PC-9 (cell line): ENCODE data around the gene TFAP2A. TPM values are rescaled to one million over a fixed set of nuclear protein-coding genes. Genes with fewer than 3 reads are reported as not detected.

Source experiments
- BruUV-seq: library from RNA; stranded (reverse); fragments of 400-500 nt; replicated peaks from 2 replicates; lab custom pipeline; 2021; lab: Mats Ljungman, UMichigan
- CTCF ChIA-PET: fragments of 300-600 bp; sonication (Branson Sonifier 250); formaldehyde crosslinking; loops from one replicate; lab custom pipeline; 2022; ENCODE audit warnings: antibody characterized with exemption; lab: Charles Lee
- POLR2A ChIA-PET: fragments of 300-600 bp; sonication (Branson Sonifier 250); formaldehyde crosslinking; loops from one replicate; lab custom pipeline; 2022; ENCODE audit warnings: antibody characterized with exemption; ENCODE audit not compliant: unreplicated experiment; lab: Charles Lee
- DNase-seq, 2 experiments: peaks; one replicate each; pipeline versions ENCODE4 v3.0.0 to v3.0.0-alpha.2; 2015 to 2022; ENCODE audit warnings: mixed read lengths in 1 of 2
- H2AFZ ChIP-seq: fragments of 200-600 bp; sonication (generic); 2 replicates; pipeline ENCODE4 v1.8.1; 2017; ENCODE audit warnings: antibody characterized with exemption
- H3F3A ChIP-seq: fragments of 200-600 bp; sonication (generic); 2 replicates; pipeline ENCODE4 v1.8.1; 2017; ENCODE audit warnings: antibody characterized with exemption, mild to moderate bottlenecking, low read depth; ENCODE audit not compliant: insufficient read depth
- H3K27ac ChIP-seq: fragments of 200-600 bp; sonication (generic); 2 replicates; pipeline ENCODE4 v1.6.1; 2016; ENCODE audit warnings: mixed run types
- H3K27me3 ChIP-seq: fragments of 200-600 bp; sonication (generic); 2 replicates; pipeline ENCODE4 v1.6.1; 2016; ENCODE audit warnings: low read depth, mixed run types; ENCODE audit not compliant: insufficient read depth
- H3K36me3 ChIP-seq: fragments of 200-600 bp; sonication (generic); 2 replicates; pipeline ENCODE4 v1.6.1; 2016; ENCODE audit warnings: low read depth, mixed run types
- H3K4me1 ChIP-seq: fragments of 200-600 bp; sonication (generic); replicated peaks from 2 replicates; pipeline ENCODE4 v1.6.1; 2016; ENCODE audit warnings: mixed run types; ENCODE audit not compliant: insufficient read depth
- H3K4me2 ChIP-seq: fragments of 200-600 bp; sonication (generic); 2 replicates; pipeline ENCODE4 v1.6.1; 2017; ENCODE audit warnings: mixed run types
- H3K4me3 ChIP-seq: fragments of 200-600 bp; sonication (generic); 2 replicates; pipeline ENCODE4 v1.6.1; 2016; ENCODE audit warnings: mixed run types
- H3K79me2 ChIP-seq: fragments of 200-600 bp; sonication (generic); 2 replicates; pipeline ENCODE4 v1.6.1; 2017; ENCODE audit warnings: low read depth, mixed run types
- H3K9me2 ChIP-seq: fragments of 200-600 bp; sonication (generic); 2 replicates; pipeline ENCODE4 v1.8.1; 2017; ENCODE audit warnings: mild to moderate bottlenecking; ENCODE audit not compliant: insufficient read depth
- H3K9me3 ChIP-seq: fragments of 200-600 bp; sonication (generic); 2 replicates; pipeline ENCODE4 v1.8.1; 2016; ENCODE audit warnings: low read depth; ENCODE audit not compliant: insufficient read depth
- H4K20me1 ChIP-seq: fragments of 200-600 bp; sonication (generic); 2 replicates; pipeline ENCODE4 v1.8.1; 2017; ENCODE audit not compliant: insufficient read depth
- EZH2 ChIP-seq: fragments of 200-600 bp; sonication (generic); IDR thresholded peaks from 2 replicates; pipeline ENCODE4 v1.8.0; 2017; ENCODE audit warnings: antibody characterized with exemption, low read depth
- intact Hi-C: fragments of 100-400 bp; cut with micrococcal nuclease; formaldehyde crosslinking; loops from one replicate; pipeline ENCODE4 v1.10.0; 2022; ENCODE audit not compliant: unreplicated experiment
- total RNA-seq: library from RNA; stranded (reverse); gene quantifications from 2 replicates; pipeline ENCODE4 v1.2.3, GENCODE V29; 2021
- TF ChIP-seq, protein P1 (sequence below): fragments of 200-600 bp; sonication (generic); conservative IDR thresholded peaks from 2 replicates; pipeline ENCODE4 v1.6.1; 2017; ENCODE audit warnings: mixed run types, antibody characterized with exemption, mild to moderate bottlenecking, moderate library complexity

Gene TFAP2A
- total RNA-seq, 1 experiment from 2014 or later = 43.8 TPM

DNA sequence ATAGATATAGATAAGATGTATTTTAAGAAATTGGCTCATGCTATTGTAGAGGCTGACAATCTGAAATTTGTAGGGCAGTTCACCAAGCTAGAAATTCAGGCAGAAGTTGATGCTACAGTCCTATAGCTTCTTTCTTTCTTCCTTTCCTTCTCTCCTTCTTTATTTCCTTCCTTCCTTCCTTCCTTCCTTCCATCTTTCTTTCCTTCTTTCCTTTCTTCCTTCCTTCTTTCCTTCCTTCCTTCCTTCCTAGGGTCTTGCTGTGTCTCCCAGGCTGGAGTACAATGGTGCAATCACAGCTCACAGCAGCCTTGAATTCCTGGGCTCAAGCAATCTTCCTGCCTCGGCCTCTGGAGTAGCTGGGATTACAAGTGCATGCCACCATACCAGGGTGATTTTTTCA, 55.3 kb downstream of the TFAP2A start:
- no peaks in the 10 kb centered on the region for H3K27me3 ChIP-seq
- DNase-seq = no peak
- TF ChIP-seq, protein P1, sequence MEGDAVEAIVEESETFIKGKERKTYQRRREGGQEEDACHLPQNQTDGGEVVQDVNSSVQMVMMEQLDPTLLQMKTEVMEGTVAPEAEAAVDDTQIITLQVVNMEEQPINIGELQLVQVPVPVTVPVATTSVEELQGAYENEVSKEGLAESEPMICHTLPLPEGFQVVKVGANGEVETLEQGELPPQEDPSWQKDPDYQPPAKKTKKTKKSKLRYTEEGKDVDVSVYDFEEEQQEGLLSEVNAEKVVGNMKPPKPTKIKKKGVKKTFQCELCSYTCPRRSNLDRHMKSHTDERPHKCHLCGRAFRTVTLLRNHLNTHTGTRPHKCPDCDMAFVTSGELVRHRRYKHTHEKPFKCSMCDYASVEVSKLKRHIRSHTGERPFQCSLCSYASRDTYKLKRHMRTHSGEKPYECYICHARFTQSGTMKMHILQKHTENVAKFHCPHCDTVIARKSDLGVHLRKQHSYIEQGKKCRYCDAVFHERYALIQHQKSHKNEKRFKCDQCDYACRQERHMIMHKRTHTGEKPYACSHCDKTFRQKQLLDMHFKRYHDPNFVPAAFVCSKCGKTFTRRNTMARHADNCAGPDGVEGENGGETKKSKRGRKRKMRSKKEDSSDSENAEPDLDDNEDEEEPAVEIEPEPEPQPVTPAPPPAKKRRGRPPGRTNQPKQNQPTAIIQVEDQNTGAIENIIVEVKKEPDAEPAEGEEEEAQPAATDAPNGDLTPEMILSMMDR = no peak
- no peak for TF ChIP-seq EZH2
- no peaks in the 10 kb centered on the region for H3K9me3 ChIP-seq
- no peaks in the 10 kb centered on the region for H3K4me1 ChIP-seq
- H3F3A ChIP-seq = no peaks in the 10 kb centered on the region
- no peak overlapping the region for H2AFZ ChIP-seq
- POLR2A ChIA-PET = no interaction called here
- intact Hi-C loops = no loop called here
- H3K4me3 ChIP-seq = no peak overlapping the region
- H3K27ac ChIP-seq = no peak overlapping the region
- H3K4me2 ChIP-seq = no peak overlapping the region
- no TSS peak for BruUV-seq
- H3K36me3 ChIP-seq = no peaks in the 10 kb centered on the region
- H4K20me1 ChIP-seq = no peaks in the 10 kb centered on the region
- H3K79me2 ChIP-seq = no peaks in the 10 kb centered on the region
- CTCF ChIA-PET = no interaction called here
- no peaks in the 10 kb centered on the region for H3K9me2 ChIP-seq

DNA sequence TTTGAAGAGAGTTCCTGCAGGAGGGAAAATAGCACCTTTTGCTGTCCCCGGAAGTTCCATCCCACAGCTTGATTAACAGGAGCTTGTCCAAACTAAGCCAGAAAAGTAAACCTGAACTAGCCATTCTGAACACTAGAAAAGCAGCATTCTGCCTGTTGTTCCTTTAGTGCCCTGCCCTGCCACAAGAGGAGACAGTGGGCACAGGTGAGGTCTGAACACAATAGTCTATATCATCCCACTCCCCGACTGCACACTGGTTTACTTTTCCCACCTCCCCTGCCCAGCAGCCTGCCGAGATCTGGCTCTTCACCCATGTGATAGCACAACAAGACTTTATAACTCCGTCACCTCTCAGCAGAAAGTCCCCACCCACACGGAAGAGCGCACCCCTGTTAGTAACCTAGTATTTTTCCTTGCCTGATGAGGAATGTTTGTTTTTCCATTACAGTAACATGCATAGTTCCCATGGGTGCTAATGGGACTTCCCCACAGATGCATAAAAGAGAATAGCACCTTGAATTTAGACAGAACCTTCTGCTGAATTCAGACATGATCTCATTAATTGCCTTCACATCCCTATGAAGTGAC, 59.7 kb downstream of the TFAP2A start:
- no peaks in the 10 kb centered on the region for H3K9me2 ChIP-seq
- CTCF ChIA-PET = no interaction called here
- no peak for DNase-seq
- H3K4me1 ChIP-seq = no peaks in the 10 kb centered on the region
- no peak overlapping the region for H2AFZ ChIP-seq
- intact Hi-C loops = no loop called here
- POLR2A ChIA-PET = no interaction called here
- no peaks in the 10 kb centered on the region for H3F3A ChIP-seq
- no peaks in the 10 kb centered on the region for H3K9me3 ChIP-seq
- no peaks in the 10 kb centered on the region for H3K36me3 ChIP-seq
- no peak overlapping the region for H3K4me2 ChIP-seq
- TF ChIP-seq, protein P1 = no peak
- no peak for TF ChIP-seq EZH2
- H3K4me3 ChIP-seq = no peak overlapping the region
- H3K27me3 ChIP-seq = no peaks in the 10 kb centered on the region
- BruUV-seq = no TSS peak
- H3K79me2 ChIP-seq = no peaks in the 10 kb centered on the region
- H4K20me1 ChIP-seq = no peaks in the 10 kb centered on the region
- no peak overlapping the region for H3K27ac ChIP-seq

DNA sequence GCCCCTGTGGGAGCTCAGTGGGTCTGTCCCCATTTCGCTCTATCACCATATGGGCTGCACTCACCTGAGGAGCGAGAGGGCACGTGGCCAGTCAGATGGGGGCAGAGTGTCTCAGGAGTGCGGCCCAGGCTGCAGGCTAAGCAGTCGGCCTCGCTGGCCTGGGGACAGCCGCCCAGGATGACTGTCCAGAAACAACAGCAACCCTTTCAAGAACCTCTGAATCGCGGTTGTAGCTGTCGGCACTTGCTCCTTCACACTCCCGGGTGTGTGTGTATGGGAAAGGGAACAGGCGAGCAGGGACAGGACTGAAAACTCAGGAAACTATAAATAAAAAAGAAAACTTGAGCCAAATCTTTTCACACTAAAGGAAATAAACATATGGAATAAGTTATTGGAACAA, 63.1 kb downstream of the TFAP2A start:
- no peak overlapping the region for H3K4me3 ChIP-seq
- ChIA-PET POLR2A (no interaction called here), CTCF (no interaction called here)
- H3K79me2 ChIP-seq = no peaks in the 10 kb centered on the region
- H4K20me1 ChIP-seq = no peaks in the 10 kb centered on the region
- intact Hi-C loops = no loop called here
- no peak overlapping the region for H2AFZ ChIP-seq
- H3F3A ChIP-seq = no peaks in the 10 kb centered on the region
- no peak overlapping the region for H3K27ac ChIP-seq
- no peaks in the 10 kb centered on the region for H3K9me3 ChIP-seq
- BruUV-seq = no TSS peak
- TF ChIP-seq EZH2 = no peak
- TF ChIP-seq, protein P1 = no peak
- no peaks in the 10 kb centered on the region for H3K9me2 ChIP-seq
- no peaks in the 10 kb centered on the region for H3K36me3 ChIP-seq
- H3K4me1 ChIP-seq = peaks cover 9% of the 10 kb centered on the region
- no peak overlapping the region for H3K4me2 ChIP-seq
- H3K27me3 ChIP-seq = no peaks in the 10 kb centered on the region
- DNase-seq = no peak
